Gastrocnemius medialis (tissue), 4 donors: ENCODE data around the gene HDAC10. TPM values are rescaled to one million over a fixed set of nuclear protein-coding genes. Genes with fewer than 3 reads are reported as not detected.

Source experiments
- ATAC-seq, 2 donors: fragments of 150-250 bp; one replicate each; pipeline ENCODE4 v1.9.1; 2016
- DNase-seq, 2 donors: peaks; one replicate each; pipeline ENCODE4 v3.0.0-alpha.2; 2019
- H3K27ac ChIP-seq, 4 donors: fragments of 200-600 bp; sonication (generic); 1 replicate in 1 of 4; 2 replicates in 3 of 4; pipeline ENCODE4 v1.5.1; 2016 to 2018; ENCODE audit warnings: mild to moderate bottlenecking in 2 of 4, moderate library complexity in 1 of 4
- H3K27me3 ChIP-seq, 3 donors: fragments of 200-600 bp; sonication (generic) in 2 of 3; 1 replicate in 1 of 3; 2 replicates in 2 of 3; pipeline versions ENCODE4 v1.5.1 to v1.6.0; 2016 to 2019; ENCODE audit warnings: mild to moderate bottlenecking in 1 of 3, moderate library complexity in 1 of 3
- H3K36me3 ChIP-seq, 2 donors: fragments of 200-600 bp; sonication (generic) in 1 of 2; one replicate each; pipeline ENCODE4 v1.5.1; 2017 to 2018
- H3K4me1 ChIP-seq, 2 donors: fragments of 200-600 bp; sonication (generic) in 1 of 2; one replicate each; pipeline ENCODE4 v1.5.1; 2016 to 2017; ENCODE audit warnings: mild to moderate bottlenecking in 2 of 2
- H3K4me3 ChIP-seq, 4 donors: fragments of 200-600 bp; sonication (generic) in 3 of 4; 1 replicate in 1 of 4; 2 replicates in 3 of 4; pipeline ENCODE4 v1.5.1; 2016 to 2019; ENCODE audit warnings: mild to moderate bottlenecking in 2 of 4
- H3K9me3 ChIP-seq, 3 donors: fragments of 200-600 bp; sonication (generic) in 2 of 3; 1 replicate in 1 of 3; 2 replicates in 2 of 3; pipeline ENCODE4 v1.5.1; 2016 to 2019
- CTCF ChIP-seq, 5 experiments: fragments of 450-650 bp in 3 of 5; fragments of 200-600 bp in 2 of 5; sonication (generic) in 2 of 5; IDR thresholded peaks in 4 of 5; conservative IDR thresholded peaks in 1 of 5; 1 replicate in 4 of 5; 2 replicates in 1 of 5; pipeline ENCODE4 v1.5.1; 2016 to 2019; ENCODE audit warnings: antibody characterized with exemption in 5 of 5, mild to moderate bottlenecking in 3 of 5, moderate library complexity in 3 of 5
- POLR2A ChIP-seq, 2 donors: fragments of 450-650 bp; IDR thresholded peaks; one replicate each; pipeline ENCODE4 v1.6.1; 2017; ENCODE audit warnings: antibody characterized with exemption in 2 of 2, mild to moderate bottlenecking in 2 of 2, moderate library complexity in 2 of 2
- in situ Hi-C, 4 donors: fragments of 200-750 bp; cut with MboI; loops; one replicate each; pipeline versions ENCODE4 v1.15.0 to v1.8.0; 2017; ENCODE audit warnings: low sequenced_read_pairs in 4 of 4
- intact Hi-C: fragments of 100-400 bp; cut with DNase I; formaldehyde crosslinking; loops from one replicate; pipeline ENCODE4 v1.15.1; 2023; ENCODE audit warnings: low total_unique reads
- total RNA-seq, 4 donors: library from RNA; depleted of rRNA; stranded (reverse); fragments of >200 nt; gene quantifications; one replicate each; pipeline versions ENCODE4 v1.1.0 to v1.2.3, GENCODE V29; 2016

Gene HDAC10
- total RNA-seq, 4 donors from 2014 or later = 4.1 to 24.9 (median 8.6) TPM

GRCh38 chr22:50208939-50209892, 41.8 kb downstream of the HDAC10 start:
- no peak overlapping the region for H3K4me3 ChIP-seq
- TF ChIP-seq CTCF (IDR thresholded peaks at IDR 0.05 in 4 of 5, conservative IDR thresholded peaks at IDR 0.05 in 1 of 5) = no peak
- TF ChIP-seq POLR2A (IDR thresholded peaks at IDR 0.05) = no peak
- ATAC-seq (no peak), DNase-seq (no peak)
- no peaks in the 10 kb centered on the region for H3K9me3 ChIP-seq
- H3K4me1 ChIP-seq = peaks cover 25 to 30% of the 10 kb centered on the region in 2 donors
- H3K27me3 ChIP-seq = no peaks in the 10 kb centered on the region
- intact Hi-C loops = loop anchor here (1.0 to 10.0 kb wide), 3 partner anchors 62 to 274 kb away; no protein-coding TSS in a partner anchor
- H3K36me3 ChIP-seq = peaks cover 0 to 43% of the 10 kb centered on the region in 2 donors
- in situ Hi-C loops = loop anchor here in 1 of 4 donors (10.0 kb wide), 1 partner anchor 274 kb away; no protein-coding TSS in a partner anchor
- peak overlapping the region in 3 of 4 donors; percentile 23 to 83 (median 24) for H3K27ac ChIP-seq

- ATAC-seq (no peak), DNase-seq (no peak)
- Histone ChIP-seq H3K36me3 (peaks cover 0 to 37% of the 10 kb centered on the region in 2 donors), H3K27me3 (no peaks in the 10 kb centered on the region), H3K4me1 (peaks cover 25 to 30% of the 10 kb centered on the region in 2 donors), H3K27ac (peak overlapping the region in 2 of 4 donors; percentile 23 to 83), H3K9me3 (no peaks in the 10 kb centered on the region), H3K4me3 (no peak overlapping the region)
- in situ Hi-C loops (loop anchor here in 1 of 4 donors (10.0 kb wide), 1 partner anchor 274 kb away; no protein-coding TSS in a partner anchor), intact Hi-C loops (loop anchor here (1.0 to 10.0 kb wide), 3 partner anchors 61 to 274 kb away; no protein-coding TSS in a partner anchor)
- TF ChIP-seq CTCF (IDR thresholded peaks at IDR 0.05 in 4 of 5, conservative IDR thresholded peaks at IDR 0.05 in 1 of 5) (no peak), POLR2A (IDR thresholded peaks at IDR 0.05) (no peak)
Observed at GRCh38 chr22:50208430-50208938, 42.6 kb downstream of the HDAC10 start.

GRCh38 chr22:50207383-50208140, 43.5 kb downstream of the HDAC10 start:
- peak overlapping the region; percentile 74 to 89 (median 82) for H3K27ac ChIP-seq
- H3K27me3 ChIP-seq = no peaks in the 10 kb centered on the region
- ATAC-seq = no peak
- H3K4me1 ChIP-seq = peaks cover 25 to 32% of the 10 kb centered on the region in 2 donors
- DNase-seq = no peak
- H3K36me3 ChIP-seq = peaks cover 0 to 31% of the 10 kb centered on the region in 2 donors
- no peaks in the 10 kb centered on the region for H3K9me3 ChIP-seq
- in situ Hi-C loops = loop anchor here in 1 of 4 donors (10.0 kb wide), 1 partner anchor 273 kb away; no protein-coding TSS in a partner anchor
- intact Hi-C loops = loop anchor here (1.0 to 10.0 kb wide), 3 partner anchors 60 to 273 kb away; no protein-coding TSS in a partner anchor
- no peak for TF ChIP-seq CTCF (IDR thresholded peaks at IDR 0.05 in 4 of 5, conservative IDR thresholded peaks at IDR 0.05 in 1 of 5)
- no peak for TF ChIP-seq POLR2A (IDR thresholded peaks at IDR 0.05)
- H3K4me3 ChIP-seq = no peak overlapping the region

GRCh38 chr22:50206599-50206998, 44.5 kb downstream of the HDAC10 start:
- peak; percentile 90 to 94 for DNase-seq
- peaks cover 0 to 24% of the 10 kb centered on the region in 2 donors for H3K36me3 ChIP-seq
- peak overlapping the region; percentile 74 to 89 (median 82) for H3K27ac ChIP-seq
- intact Hi-C loops = loop anchor here (5.0 to 10.0 kb wide), 2 partner anchors 59 to 272 kb away; no protein-coding TSS in a partner anchor
- H3K27me3 ChIP-seq = no peaks in the 10 kb centered on the region
- H3K9me3 ChIP-seq = no peaks in the 10 kb centered on the region
- TF ChIP-seq CTCF (IDR thresholded peaks at IDR 0.05 in 4 of 5, conservative IDR thresholded peaks at IDR 0.05 in 1 of 5) (peak; percentile 57 to 80 (median 61)), POLR2A (IDR thresholded peaks at IDR 0.05) (peak in 1 of 2 donors; percentile 5)
- ATAC-seq = peak; percentile 80 to 84
- H3K4me3 ChIP-seq = no peak overlapping the region
- in situ Hi-C loops = loop anchor here in 1 of 4 donors (10.0 kb wide), 1 partner anchor 272 kb away; no protein-coding TSS in a partner anchor
- H3K4me1 ChIP-seq = peaks cover 33 to 42% of the 10 kb centered on the region in 2 donors
